DOHH2 (cell line): ENCODE measurements around the gene MVK.

Experiments
- H3F3A ChIP-seq: fragments of 200-600 bp; sonication (generic), shearing (Covaris generic); 2 replicates; pipeline ENCODE4 v1.6.0; 2016; ENCODE audit warnings: antibody characterized with exemption, mild to moderate bottlenecking; ENCODE audit not compliant: control insufficient read depth, insufficient read depth
- H3K27ac ChIP-seq: fragments of 200-600 bp; sonication (generic); 2 replicates; pipeline ENCODE4 v1.5.1; 2014; ENCODE audit warnings: low read depth, mild to moderate bottlenecking, low read length, moderate library complexity
- H3K27me3 ChIP-seq: fragments of 200-600 bp; sonication (generic); 2 replicates; pipeline ENCODE4 v1.6.1; 2014; ENCODE audit warnings: mild to moderate bottlenecking, low read length, mixed read lengths; ENCODE audit not compliant: control insufficient read depth
- H3K36me3 ChIP-seq: fragments of 200-600 bp; sonication (generic); 2 replicates; pipeline ENCODE4 v1.6.1; 2014; ENCODE audit warnings: mild to moderate bottlenecking, low read length, moderate library complexity, mixed read lengths; ENCODE audit not compliant: control insufficient read depth
- H3K4me1 ChIP-seq: fragments of 200-600 bp; sonication (generic); 2 replicates; pipeline ENCODE4 v1.6.1; 2014; ENCODE audit warnings: mild to moderate bottlenecking, low read length, mixed read lengths; ENCODE audit not compliant: control insufficient read depth
- H3K4me2 ChIP-seq: fragments of 200-600 bp; sonication (generic); 2 replicates; pipeline ENCODE4 v1.6.0; 2014; ENCODE audit warnings: mild to moderate bottlenecking, low read length, moderate library complexity
- H3K4me3 ChIP-seq: fragments of 200-600 bp; sonication (generic); 2 replicates; pipeline ENCODE4 v1.5.1; 2014; ENCODE audit warnings: mild to moderate bottlenecking, low read length, mixed read lengths
- H3K79me2 ChIP-seq: fragments of 200-600 bp; sonication (generic); 2 replicates; pipeline ENCODE4 v1.6.1; 2014; ENCODE audit warnings: mild to moderate bottlenecking, low read length, mixed read lengths; ENCODE audit not compliant: control insufficient read depth
- H3K9me2 ChIP-seq: fragments of 200-600 bp; sonication (generic); replicated peaks from 2 replicates; pipeline ENCODE4 v1.6.1; 2014; ENCODE audit warnings: mild to moderate bottlenecking, low read length, mixed read lengths; ENCODE audit not compliant: control insufficient read depth
- H3K9me3 ChIP-seq: fragments of 200-600 bp; sonication (generic); 2 replicates; pipeline ENCODE4 v1.6.1; 2014; ENCODE audit warnings: antibody characterized with exemption, low read length, mixed read lengths; ENCODE audit not compliant: control insufficient read depth, insufficient read depth
- H4K20me1 ChIP-seq: fragments of 200-600 bp; sonication (generic); 2 replicates; pipeline ENCODE4 v1.6.0; 2014; ENCODE audit warnings: low read depth, mild to moderate bottlenecking, antibody characterized with exemption, low read length, moderate library complexity; ENCODE audit not compliant: control insufficient read depth, insufficient read depth
- EZH2phosphoT487 ChIP-seq: fragments of 200-600 bp; sonication (generic); IDR thresholded peaks from 2 replicates; pipeline ENCODE4 v1.6.1; 2017; ENCODE audit warnings: borderline replicate concordance, mild to moderate bottlenecking, antibody characterized with exemption, low read length, moderate library complexity, mixed read lengths
- TF ChIP-seq, protein P1 (sequence below): fragments of 200-600 bp; sonication (generic); IDR thresholded peaks from one replicate; pipeline ENCODE4 v1.5.1; 2014; ENCODE audit warnings: antibody characterized with exemption, mild to moderate bottlenecking, low read depth, low read length; ENCODE audit not compliant: poor library complexity, severe bottlenecking

The MVK gene

GRCh38 chr12:109586385-109587296, 13.0 kb downstream of the MVK start:
- H3K27me3 ChIP-seq = no peaks in the 10 kb centered on the region
- H3K27ac ChIP-seq = no peak overlapping the region
- H3K9me2 ChIP-seq = no peaks in the 10 kb centered on the region
- no peak overlapping the region for H3K4me3 ChIP-seq
- H4K20me1 ChIP-seq = no peaks in the 10 kb centered on the region
- no peak overlapping the region for H3K4me2 ChIP-seq
- H3K9me3 ChIP-seq = no peaks in the 10 kb centered on the region
- no peak for TF ChIP-seq EZH2phosphoT487
- TF ChIP-seq, protein P1, sequence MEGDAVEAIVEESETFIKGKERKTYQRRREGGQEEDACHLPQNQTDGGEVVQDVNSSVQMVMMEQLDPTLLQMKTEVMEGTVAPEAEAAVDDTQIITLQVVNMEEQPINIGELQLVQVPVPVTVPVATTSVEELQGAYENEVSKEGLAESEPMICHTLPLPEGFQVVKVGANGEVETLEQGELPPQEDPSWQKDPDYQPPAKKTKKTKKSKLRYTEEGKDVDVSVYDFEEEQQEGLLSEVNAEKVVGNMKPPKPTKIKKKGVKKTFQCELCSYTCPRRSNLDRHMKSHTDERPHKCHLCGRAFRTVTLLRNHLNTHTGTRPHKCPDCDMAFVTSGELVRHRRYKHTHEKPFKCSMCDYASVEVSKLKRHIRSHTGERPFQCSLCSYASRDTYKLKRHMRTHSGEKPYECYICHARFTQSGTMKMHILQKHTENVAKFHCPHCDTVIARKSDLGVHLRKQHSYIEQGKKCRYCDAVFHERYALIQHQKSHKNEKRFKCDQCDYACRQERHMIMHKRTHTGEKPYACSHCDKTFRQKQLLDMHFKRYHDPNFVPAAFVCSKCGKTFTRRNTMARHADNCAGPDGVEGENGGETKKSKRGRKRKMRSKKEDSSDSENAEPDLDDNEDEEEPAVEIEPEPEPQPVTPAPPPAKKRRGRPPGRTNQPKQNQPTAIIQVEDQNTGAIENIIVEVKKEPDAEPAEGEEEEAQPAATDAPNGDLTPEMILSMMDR = no peak
- no peaks in the 10 kb centered on the region for H3K4me1 ChIP-seq
- peaks cover under 1% of the 10 kb centered on the region; the same call in 1 of the 2 replicates for H3K79me2 ChIP-seq
- no peaks in the 10 kb centered on the region for H3F3A ChIP-seq
- peaks cover 68% of the 10 kb centered on the region for H3K36me3 ChIP-seq

- peaks cover 70% of the 10 kb centered on the region for H3K36me3 ChIP-seq
- H3K79me2 ChIP-seq = no peaks in the 10 kb centered on the region; the same call in 1 of the 2 replicates
- H3K4me1 ChIP-seq = no peaks in the 10 kb centered on the region
- no peaks in the 10 kb centered on the region for H3K27me3 ChIP-seq
- H4K20me1 ChIP-seq = no peaks in the 10 kb centered on the region
- H3F3A ChIP-seq = no peaks in the 10 kb centered on the region
- H3K9me3 ChIP-seq = no peaks in the 10 kb centered on the region
- H3K27ac ChIP-seq = no peak overlapping the region
- no peak overlapping the region for H3K4me3 ChIP-seq
- no peak overlapping the region for H3K4me2 ChIP-seq
- no peak for TF ChIP-seq EZH2phosphoT487
- TF ChIP-seq, protein P1 = no peak
- no peaks in the 10 kb centered on the region for H3K9me2 ChIP-seq
These were observed 14.3 kb downstream of the MVK start for GRCh38 chr12:109587921-109588320.

DNA sequence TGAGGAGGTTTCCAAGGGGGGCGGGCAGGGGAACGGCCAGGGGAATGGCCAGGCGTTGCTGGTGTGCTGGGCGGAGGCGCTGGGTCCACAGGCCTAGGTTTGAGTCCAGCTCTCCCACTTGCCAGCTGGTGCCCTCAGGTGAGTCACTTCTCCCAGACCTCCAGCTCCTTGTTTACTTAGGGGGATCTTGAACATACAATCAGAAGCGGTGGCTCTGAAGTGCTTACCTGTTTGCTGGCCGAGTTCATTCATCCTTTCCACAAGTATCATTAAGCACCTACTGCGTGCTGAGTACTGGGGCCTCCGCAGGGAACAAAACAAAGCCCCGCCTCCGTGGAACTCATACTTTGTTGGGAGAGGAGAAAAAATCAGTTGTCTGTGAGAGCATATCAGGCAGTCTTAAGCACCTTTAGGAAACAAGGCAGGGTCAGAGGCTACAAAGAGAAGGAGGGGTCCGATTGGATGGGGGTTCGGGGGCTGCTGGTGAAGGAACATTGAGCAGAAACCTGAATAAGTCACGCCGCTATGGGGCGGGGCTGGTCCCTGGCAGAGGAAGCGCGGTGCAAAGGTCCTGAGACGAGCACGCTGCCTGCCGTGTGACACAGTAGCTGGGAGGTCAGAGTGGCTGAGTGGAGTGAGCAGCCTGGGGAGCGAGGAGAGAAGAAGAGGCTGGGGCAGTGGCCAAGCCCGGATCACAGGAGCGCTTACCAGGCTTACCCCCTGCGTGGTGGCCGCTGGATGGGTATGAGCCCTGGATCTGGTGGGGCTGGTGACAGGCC, 15.1 kb downstream of the MVK start:
- Histone ChIP-seq H3K79me2 (no peaks in the 10 kb centered on the region; the same call in 1 of the 2 replicates), H3K4me1 (no peaks in the 10 kb centered on the region), H3K9me2 (no peaks in the 10 kb centered on the region), H4K20me1 (no peaks in the 10 kb centered on the region), H3K4me2 (no peak overlapping the region), H3K36me3 (peaks cover 74% of the 10 kb centered on the region), H3K4me3 (no peak overlapping the region), H3F3A (no peaks in the 10 kb centered on the region), H3K9me3 (no peaks in the 10 kb centered on the region), H3K27ac (no peak overlapping the region), H3K27me3 (no peaks in the 10 kb centered on the region)
- TF ChIP-seq, protein P1 = no peak
- no peak for TF ChIP-seq EZH2phosphoT487
